ENCODE measurements around the gene MICALL1. TPM values are rescaled to one million over a fixed set of nuclear protein-coding genes. Genes with fewer than 3 reads are reported as not detected.

Gene MICALL1
- polyA plus RNA-seq, 2 of the 4 experiments (the other 2 are of a cell fraction), result 10.4 to 18.6 TPM

GRCh38 chr22:37896939-37897338 lies 9.2 kb upstream of the MICALL1 start (continued):
- TF ChIP-seq PBX3 (IDR thresholded peaks at IDR 0.05), result no peak
- TF ChIP-seq TFCP2L1 (CRISPR knock-in tag; IDR thresholded peaks at IDR 0.05), result no peak

DNA sequence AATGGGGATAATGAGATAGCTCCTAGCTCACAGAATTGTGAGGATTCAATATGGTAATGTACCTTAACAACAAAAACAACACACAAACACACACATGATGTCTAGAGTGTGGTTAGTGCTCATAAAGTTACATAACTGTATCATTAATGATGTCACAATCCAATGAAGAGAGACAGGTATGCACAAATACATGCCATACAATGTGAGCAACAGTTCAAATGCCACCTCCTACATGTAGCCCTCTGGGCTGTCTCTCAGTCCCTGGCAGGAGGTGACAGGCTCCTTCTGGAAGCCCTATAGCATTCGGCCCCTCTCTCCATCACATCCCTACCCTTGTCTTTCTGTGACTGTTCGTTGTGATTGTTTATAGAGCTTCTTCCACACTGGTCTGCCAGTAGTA lies 8.3 kb upstream of the MICALL1 start:
- Histone ChIP-seq H3K27ac (peak overlapping the region; percentile 71 to 83), H3K4me1 (peaks cover 43% of the 10 kb centered on the region), H3K9me3 (no peaks in the 10 kb centered on the region), H3K4me3 (no peak overlapping the region), H3K4me2 (no peak overlapping the region)
- 92% methylated on average over 2 of the region's 2 CpGs for WGBS (ENCODE audit: missing lambda C conversion rate)
- POLR2A ChIA-PET, result interaction anchor here (0.6 to 1.9 kb wide), 2 partner anchors 8 to 784 kb away, joined by 3 to 7 read pairs; partner anchors contain the start of genes MICALL1 and TOMM22
- DNase-seq (ENCODE audit: low read depth in 1 of 2, low spot score in 1 of 2) (no peak), ATAC-seq (peak in 1 of 2 experiments; percentile 9; a peak in 3 of 6 replicates), FAIRE-seq (no peak)
- peak; percentile 38 for TF ChIP-seq ZFP36 (IDR thresholded peaks at IDR 0.05; ENCODE audit: borderline replicate concordance, partially characterized antibody)
- TF ChIP-seq HDAC2 (IDR thresholded peaks at IDR 0.05), result no peak
- CTCF ChIA-PET, result interaction anchor here (0.7 to 5.3 kb wide), 8 partner anchors 9 to 80 kb away, joined by 3 to 23 read pairs (median 5); no protein-coding TSS in a partner anchor

DNA sequence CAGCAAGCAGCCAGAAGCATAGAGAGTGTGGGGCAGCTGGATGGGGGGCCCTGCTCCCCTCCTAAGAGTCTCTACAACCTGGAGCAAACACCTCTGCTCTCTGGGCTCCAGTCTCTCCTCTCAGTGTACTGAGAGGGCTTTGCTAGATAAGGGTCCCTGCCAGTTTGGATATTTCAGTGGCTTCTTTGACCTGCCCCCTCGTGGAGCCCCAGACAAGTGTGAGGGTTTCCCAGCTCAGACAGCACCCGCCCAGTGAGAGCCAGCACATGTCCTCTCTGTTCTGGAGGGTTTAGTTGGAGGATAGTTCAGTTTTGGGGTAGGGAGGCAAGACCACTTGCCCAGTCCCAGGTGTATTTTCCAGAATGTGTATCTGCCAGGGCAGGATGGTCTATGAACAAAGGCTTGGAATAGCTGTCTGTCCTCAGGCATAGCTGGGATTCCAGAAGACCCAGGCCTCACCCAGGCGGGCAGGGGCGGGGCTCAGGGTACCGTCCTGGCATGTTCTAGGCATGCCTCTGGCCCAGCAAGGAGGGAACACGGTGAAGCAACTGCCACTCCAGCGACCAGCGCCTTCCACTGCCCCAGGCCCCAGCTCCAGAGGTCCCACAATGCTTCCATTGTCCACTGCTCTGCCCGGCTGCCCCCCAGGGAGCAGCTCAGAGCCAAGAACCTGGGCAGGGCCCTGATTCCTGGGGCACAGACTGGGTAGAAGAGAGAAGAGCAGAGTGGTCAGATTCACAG lies 7.5 kb upstream of the MICALL1 start:
- no peak overlapping the region for H3K4me3 ChIP-seq
- H3K4me1 ChIP-seq, result peaks cover 41% of the 10 kb centered on the region
- FAIRE-seq, result no peak
- ATAC-seq, result peak; percentile 35 to 50; a peak in 3 of 6 replicates
- WGBS (ENCODE audit: missing lambda C conversion rate), result 58% methylated on average over 2 of the region's 9 CpGs
- H3K27ac ChIP-seq, result peak overlapping the region; percentile 71 to 83
- DNase-seq (ENCODE audit: low read depth in 1 of 2, low spot score in 1 of 2), result peak in 1 of 2 experiments; percentile 52
- POLR2A ChIA-PET, result no interaction called here
- TF ChIP-seq JUN (IDR thresholded peaks at IDR 0.05) (no peak), CHD4 (IDR thresholded peaks at IDR 0.05; ENCODE audit: borderline replicate concordance) (no peak), RCOR1 (IDR thresholded peaks at IDR 0.05; ENCODE audit: low read depth, low read length) (no peak), RFX5 (IDR thresholded peaks at IDR 0.05) (no peak), CEBPB (IDR thresholded peaks at IDR 0.05) (no peak), PHF8 (IDR thresholded peaks at IDR 0.05; ENCODE audit: borderline replicate concordance, low read depth) (no peak), EHF (CRISPR knock-in tag; IDR thresholded peaks at IDR 0.05) (no peak)
- TF ChIP-seq, protein P1, sequence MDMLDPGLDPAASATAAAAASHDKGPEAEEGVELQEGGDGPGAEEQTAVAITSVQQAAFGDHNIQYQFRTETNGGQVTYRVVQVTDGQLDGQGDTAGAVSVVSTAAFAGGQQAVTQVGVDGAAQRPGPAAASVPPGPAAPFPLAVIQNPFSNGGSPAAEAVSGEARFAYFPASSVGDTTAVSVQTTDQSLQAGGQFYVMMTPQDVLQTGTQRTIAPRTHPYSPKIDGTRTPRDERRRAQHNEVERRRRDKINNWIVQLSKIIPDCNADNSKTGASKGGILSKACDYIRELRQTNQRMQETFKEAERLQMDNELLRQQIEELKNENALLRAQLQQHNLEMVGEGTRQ (IDR thresholded peaks at IDR 0.05), result no peak
- peak overlapping the region; percentile 38; the same call in 2 of the 3 replicates for H3K4me2 ChIP-seq
- no peaks in the 10 kb centered on the region for H3K9me3 ChIP-seq
- CTCF ChIA-PET, result interaction anchor here (0.6 to 5.3 kb wide), 8 partner anchors 9 to 81 kb away, joined by 3 to 23 read pairs (median 5); no protein-coding TSS in a partner anchor

DNA sequence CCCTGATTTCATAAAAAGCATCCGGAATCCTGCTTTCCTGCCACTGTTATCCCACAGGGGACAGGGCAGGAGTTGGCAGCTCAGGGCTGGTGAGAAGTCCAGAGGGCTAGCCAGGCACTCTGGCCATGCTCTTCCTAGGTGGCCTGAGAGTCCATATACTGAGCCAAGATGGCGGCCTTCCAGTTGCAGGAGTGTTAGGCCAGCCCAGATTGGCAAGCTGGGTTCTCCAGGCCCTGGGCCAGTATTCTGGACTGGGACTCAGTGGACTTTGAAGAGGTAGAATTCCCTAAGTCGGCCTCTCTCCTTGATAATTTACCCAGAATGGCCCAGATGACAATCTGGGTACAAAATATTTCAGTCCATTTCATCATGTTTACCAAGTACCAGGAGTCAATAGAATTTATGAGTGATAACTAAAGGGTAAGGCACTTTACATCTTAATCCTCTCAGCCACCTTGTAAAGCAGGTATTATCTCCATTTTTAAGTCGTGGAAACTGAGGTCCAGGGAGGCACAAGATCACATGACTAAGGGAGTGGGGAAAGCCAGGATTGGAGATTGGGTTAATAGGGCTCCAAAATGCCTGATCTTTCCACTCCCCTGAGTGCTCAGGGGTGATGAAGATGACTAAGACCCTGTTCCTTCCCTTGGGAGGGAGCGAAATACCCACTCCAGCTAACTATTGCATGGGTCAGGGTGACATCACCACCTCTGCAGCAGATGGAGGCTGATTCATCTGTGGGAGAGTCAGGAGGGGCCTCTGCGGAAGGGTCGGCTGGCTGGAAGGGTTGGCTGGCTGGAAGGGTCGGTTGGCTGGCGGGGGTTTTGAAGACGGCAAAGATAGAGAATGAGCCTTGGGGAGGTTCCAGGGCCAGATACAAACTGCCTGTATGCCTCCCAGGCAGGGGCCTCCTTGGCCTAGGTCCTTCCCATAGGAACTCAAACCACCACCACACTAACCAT lies 1.2 kb upstream of the MICALL1 start:
- Histone ChIP-seq H3K27ac (peak overlapping the region; percentile 99), H3K4me3 (peak overlapping the region; percentile 95), H3K4me2 (peak overlapping the region; percentile 98), H3K9me3 (no peaks in the 10 kb centered on the region), H3K4me1 (peaks cover 28% of the 10 kb centered on the region)
- DNase-seq (ENCODE audit: low read depth in 1 of 2, low spot score in 1 of 2) (peak; percentile 81 to 84), FAIRE-seq (no peak), ATAC-seq (peak; percentile 79 to 84)
- TF ChIP-seq CEBPB (IDR thresholded peaks at IDR 0.05) (peak in 1 of 2 experiments; percentile 39; a peak in 2 of 4 replicates), FOSL2 (IDR thresholded peaks at IDR 0.05) (0 out of 2 replicates have a peak, but pooled peaks have one; percentile 43), FOSL2 (CRISPR knock-in tag; IDR thresholded peaks at IDR 0.05) (peak; percentile 85), EP300 (IDR thresholded peaks at IDR 0.05) (peak in 1 of 2 experiments; percentile 12; a peak in 1 of 5 replicates), ZSCAN20 (CRISPR knock-in tag; IDR thresholded peaks at IDR 0.05) (no peak)
- TF ChIP-seq, protein P1 (IDR thresholded peaks at IDR 0.05), result peak; percentile 27; the same call in 1 of the 2 replicates
- ChIA-PET CTCF (interaction anchor here (0.7 to 2.9 kb wide), 14 partner anchors 12 to 87 kb away, joined by 3 to 20 read pairs (median 6); partner anchors contain the start of genes C22orf23 and POLR2F), POLR2A (interaction anchor here (0.6 to 1.6 kb wide), 6 partner anchors 8 to 297 kb away, joined by 3 to 7 read pairs (median 5); partner anchors contain the start of genes C22orf23 and POLR2F)
- 53% methylated on average over 8 of the region's 10 CpGs for WGBS (ENCODE audit: missing lambda C conversion rate)

Data from A549 (cell line).